Endodermal cell (in vitro differentiated cells): ENCODE measurements around the gene ZNF423. TPM values are rescaled to one million over a fixed set of nuclear protein-coding genes. Genes with fewer than 3 reads are reported as not detected.

Source experiments
- DNase-seq: peaks from one replicate; pipeline ENCODE4 v3.0.0-alpha.2; 2017
- H3K27ac ChIP-seq: 2 replicates; pipeline ENCODE4 v1.5.1; 2013; ENCODE audit warnings: mild to moderate bottlenecking, low read depth, low read length, moderate library complexity
- H3K27me3 ChIP-seq: 2 replicates; pipeline ENCODE4 v1.6.1; 2013; ENCODE audit warnings: mild to moderate bottlenecking, low read length, moderate library complexity; ENCODE audit not compliant: insufficient read depth, control insufficient read depth, poor library complexity, severe bottlenecking
- H3K36me3 ChIP-seq: 2 replicates; pipeline ENCODE4 v1.7.0; 2013; ENCODE audit warnings: mild to moderate bottlenecking, low read length, moderate library complexity; ENCODE audit not compliant: control insufficient read depth, insufficient read depth
- H3K4me1 ChIP-seq: one replicate; pipeline ENCODE4 v1.7.0; 2013; ENCODE audit warnings: low read length; ENCODE audit not compliant: control insufficient read depth, insufficient read depth
- H3K4me3 ChIP-seq: 2 replicates; pipeline ENCODE4 v1.5.1; 2013; ENCODE audit warnings: mild to moderate bottlenecking, low read length, moderate library complexity
- H3K9ac ChIP-seq: 2 replicates; pipeline ENCODE4 v1.6.1; 2013; ENCODE audit warnings: mild to moderate bottlenecking, low read length, moderate library complexity; ENCODE audit not compliant: poor library complexity, severe bottlenecking; ENCODE audit errors: extremely low read depth
- H3K9me3 ChIP-seq: 2 replicates; pipeline ENCODE4 v1.6.1; 2013; ENCODE audit warnings: mild to moderate bottlenecking, low read length, moderate library complexity; ENCODE audit not compliant: control insufficient read depth
- H3K27ac Mint-ChIP-seq: 2 replicates; pipeline ENCODE4 v1.8.0; 2020; ENCODE audit warnings: mixed read lengths
- H3K27me3 Mint-ChIP-seq: 2 replicates; pipeline ENCODE4 v1.8.0; 2021; ENCODE audit warnings: mild to moderate bottlenecking, mixed read lengths; ENCODE audit not compliant: insufficient read depth
- H3K36me3 Mint-ChIP-seq: 2 replicates; pipeline ENCODE4 v1.8.0; 2020; ENCODE audit warnings: low read depth, mixed read lengths
- H3K4me1 Mint-ChIP-seq: 2 replicates; pipeline ENCODE4 v1.8.0; 2020; ENCODE audit warnings: mixed read lengths
- H3K4me3 Mint-ChIP-seq: 2 replicates; pipeline ENCODE4 v1.8.0; 2020; ENCODE audit warnings: mild to moderate bottlenecking, moderate library complexity, mixed read lengths
- H3K9me3 Mint-ChIP-seq: 2 replicates; pipeline ENCODE4 v1.8.0; 2020; ENCODE audit warnings: mild to moderate bottlenecking, mixed read lengths
- CTCF ChIP-seq: fragments of 200-600 bp; sonication (generic); conservative IDR thresholded peaks from 2 replicates; pipeline ENCODE4 v1.5.0; 2021; ENCODE audit warnings: antibody characterized with exemption, mild to moderate bottlenecking
- WGBS, 2 experiments: methylation state at CpG; one replicate each; pipeline versions ENCODE4 v1.1.5 to v1.1.7; 2013; ENCODE audit warnings: missing lambda C conversion rate in 2 of 2, mixed read lengths in 1 of 2; ENCODE audit not compliant: insufficient coverage in 1 of 2, insufficient read length in 1 of 2; 5-methylcytosine and 5-hydroxymethylcytosine counted together
- total RNA-seq, 2 donors: library from RNA; stranded (reverse); fragmentation: NEBNext Ultra II Directional in 1 of 2; extraction: Animal tissue kit (Norgen Biotek cat#: 25700) in 1 of 2; gene quantifications; 2 replicates in 1 of 2; 3 replicates in 1 of 2; pipeline ENCODE4 v1.2.1, GENCODE V29; 2021

Gene ZNF423
- total RNA-seq, 2 donors from 2014 or later, result 30.3 to 41.9 TPM

GRCh38 chr16:49469930-49470451 is 385.9 kb downstream of the ZNF423 start:
- no peak overlapping the region for H3K4me3 ChIP-seq
- H3K27ac Mint-ChIP-seq, result no peak overlapping the region
- no peaks in the 10 kb centered on the region for H3K9me3 ChIP-seq
- peaks cover 20% of the 10 kb centered on the region for H3K27me3 Mint-ChIP-seq
- H3K9me3 Mint-ChIP-seq, result no peaks in the 10 kb centered on the region
- no peaks in the 10 kb centered on the region for H3K4me1 ChIP-seq
- peak; percentile 31 for DNase-seq
- no peak overlapping the region for H3K9ac ChIP-seq
- peaks cover 3% of the 10 kb centered on the region for H3K4me1 Mint-ChIP-seq
- no peak for TF ChIP-seq CTCF
- WGBS, 2 experiments, result 94 to 97% methylated on average over 4 to 13 of the region's 13 CpGs
- H3K4me3 Mint-ChIP-seq, result no peak overlapping the region
- H3K36me3 ChIP-seq, result no peaks in the 10 kb centered on the region
- peaks cover 13% of the 10 kb centered on the region for H3K27me3 ChIP-seq
- H3K27ac ChIP-seq, result no peak overlapping the region
- H3K36me3 Mint-ChIP-seq, result no peaks in the 10 kb centered on the region

GRCh38 chr16:49469311-49469670 is 386.6 kb downstream of the ZNF423 start:
- no peaks in the 10 kb centered on the region for H3K36me3 Mint-ChIP-seq
- Histone ChIP-seq H3K27me3 (peaks cover 13% of the 10 kb centered on the region), H3K9ac (no peak overlapping the region), H3K27ac (no peak overlapping the region), H3K9me3 (no peaks in the 10 kb centered on the region), H3K36me3 (no peaks in the 10 kb centered on the region), H3K4me3 (no peak overlapping the region), H3K4me1 (no peaks in the 10 kb centered on the region)
- peaks cover 25% of the 10 kb centered on the region for H3K27me3 Mint-ChIP-seq
- no peaks in the 10 kb centered on the region for H3K9me3 Mint-ChIP-seq
- no peak for DNase-seq
- H3K4me1 Mint-ChIP-seq, result peaks cover 7% of the 10 kb centered on the region
- H3K4me3 Mint-ChIP-seq, result no peak overlapping the region
- no peak overlapping the region for H3K27ac Mint-ChIP-seq
- TF ChIP-seq CTCF, result no peak
- WGBS, 2 experiments, result 94 to 98% methylated on average over 5 to 6 of the region's 6 CpGs

GRCh38 chr16:49468611-49469310 is 387.2 kb downstream of the ZNF423 start:
- no peaks in the 10 kb centered on the region for H3K9me3 Mint-ChIP-seq
- H3K4me3 Mint-ChIP-seq, result no peak overlapping the region
- no peaks in the 10 kb centered on the region for H3K36me3 Mint-ChIP-seq
- DNase-seq, result peak; percentile 18
- H3K27me3 ChIP-seq, result peaks cover 13% of the 10 kb centered on the region
- H3K4me1 Mint-ChIP-seq, result peaks cover 7% of the 10 kb centered on the region
- H3K4me1 ChIP-seq, result no peaks in the 10 kb centered on the region
- H3K36me3 ChIP-seq, result no peaks in the 10 kb centered on the region
- no peaks in the 10 kb centered on the region for H3K9me3 ChIP-seq
- H3K27me3 Mint-ChIP-seq, result peaks cover 25% of the 10 kb centered on the region
- TF ChIP-seq CTCF, result no peak
- H3K9ac ChIP-seq, result no peak overlapping the region
- no peak overlapping the region for H3K27ac Mint-ChIP-seq
- 91 to 100% methylated on average over 3 of the region's 3 CpGs for WGBS, 2 experiments
- no peak overlapping the region for H3K27ac ChIP-seq
- H3K4me3 ChIP-seq, result no peak overlapping the region
